ENCODE measurements around the gene NFIA.

NFIA gene

GRCh38 chr1:61280452-61280851 is 198.1 kb downstream of the NFIA start:
- DNase-seq = no peak

DNA sequence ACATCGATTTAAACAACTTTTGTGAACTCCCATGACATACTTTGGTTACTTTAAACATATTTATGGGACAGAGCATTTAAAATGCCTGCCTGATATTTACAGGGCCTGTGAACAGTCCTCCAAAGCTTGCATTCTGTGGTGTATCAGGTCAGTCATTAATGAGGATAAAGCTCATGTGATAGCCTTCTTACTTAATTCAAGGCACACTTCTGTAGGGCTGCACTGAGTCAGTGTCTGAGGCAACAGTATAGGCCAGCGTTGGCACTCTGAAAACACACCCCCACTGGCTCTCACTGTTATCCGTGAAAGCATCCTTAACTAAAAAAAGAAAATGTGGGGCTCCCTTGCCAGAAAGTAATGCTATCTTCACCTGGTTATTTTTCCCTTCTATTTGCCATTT is 200.0 kb downstream of the NFIA start:
- no peak for DNase-seq

- no peak for DNase-seq
These were observed 202.0 kb downstream of the NFIA start for GRCh38 chr1:61284248-61284854.

DNA sequence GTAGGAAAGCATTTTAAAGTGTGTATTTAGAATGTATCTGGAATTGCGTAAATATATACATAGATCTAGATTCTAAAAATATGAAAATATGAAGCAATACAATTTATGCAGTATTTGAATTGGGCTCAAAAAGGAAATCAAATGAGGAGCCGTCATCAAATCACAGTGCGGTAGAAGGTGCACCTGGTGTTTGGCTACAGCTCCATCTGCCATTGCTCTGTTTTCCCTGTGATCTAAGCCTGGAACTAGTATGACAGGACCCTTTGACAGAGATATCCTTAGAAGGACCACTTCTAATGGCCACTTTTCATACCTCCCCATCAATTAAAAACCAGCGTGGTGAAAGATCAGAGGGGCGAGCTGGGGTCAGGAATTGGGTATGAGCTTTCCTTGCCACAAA is 202.6 kb downstream of the NFIA start:
- DNase-seq = no peak

- no peak for DNase-seq
These were observed 203.1 kb downstream of the NFIA start for GRCh38 chr1:61285371-61285885.

- DNase-seq = no peak
These were observed 204.7 kb downstream of the NFIA start for GRCh38 chr1:61287014-61287413.

GRCh38 chr1:61287734-61288133 is 205.4 kb downstream of the NFIA start:
- no peak for DNase-seq

GRCh38 chr1:61289232-61290098 is 207.1 kb downstream of the NFIA start:
- no peak for DNase-seq

DNA sequence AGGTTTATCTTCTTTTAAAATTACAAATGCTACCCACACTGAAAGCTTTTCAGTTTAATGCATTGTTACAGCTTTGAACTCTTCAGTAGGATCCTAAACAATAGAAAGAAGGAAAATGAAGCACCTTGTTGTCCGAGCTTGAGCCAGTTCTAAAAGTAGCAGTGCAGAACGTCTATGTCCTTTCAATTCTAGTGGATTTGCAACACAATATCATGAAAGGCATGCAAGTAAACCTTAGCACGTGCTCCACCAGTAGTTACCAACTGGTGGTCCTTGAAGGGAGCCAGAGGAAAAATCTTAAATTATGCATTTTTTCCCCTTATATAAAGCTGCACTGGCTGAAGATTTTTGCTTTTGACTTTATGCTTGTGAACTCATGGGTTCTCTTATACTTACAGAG is 208.2 kb downstream of the NFIA start:
- DNase-seq = no peak

DNA sequence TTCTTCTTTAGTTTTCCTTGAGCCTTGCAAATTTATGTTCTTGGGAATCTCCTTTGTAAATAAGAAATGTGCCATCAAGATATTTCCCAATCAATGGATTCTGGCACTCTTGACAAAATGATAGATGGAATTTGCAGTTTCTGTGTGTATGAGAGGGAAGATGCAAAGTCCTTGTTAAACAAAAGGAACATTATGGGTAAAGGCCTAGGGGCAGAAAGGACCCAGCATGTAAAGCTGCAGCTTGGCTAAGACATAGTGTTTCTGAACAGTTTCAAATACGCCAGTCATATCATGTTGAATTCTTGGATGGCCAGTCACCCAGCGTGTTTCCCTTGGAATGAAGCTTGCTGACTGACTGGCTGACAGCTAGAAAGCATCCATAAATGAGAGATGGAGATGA is 210.8 kb downstream of the NFIA start:
- DNase-seq = no peak

DNA sequence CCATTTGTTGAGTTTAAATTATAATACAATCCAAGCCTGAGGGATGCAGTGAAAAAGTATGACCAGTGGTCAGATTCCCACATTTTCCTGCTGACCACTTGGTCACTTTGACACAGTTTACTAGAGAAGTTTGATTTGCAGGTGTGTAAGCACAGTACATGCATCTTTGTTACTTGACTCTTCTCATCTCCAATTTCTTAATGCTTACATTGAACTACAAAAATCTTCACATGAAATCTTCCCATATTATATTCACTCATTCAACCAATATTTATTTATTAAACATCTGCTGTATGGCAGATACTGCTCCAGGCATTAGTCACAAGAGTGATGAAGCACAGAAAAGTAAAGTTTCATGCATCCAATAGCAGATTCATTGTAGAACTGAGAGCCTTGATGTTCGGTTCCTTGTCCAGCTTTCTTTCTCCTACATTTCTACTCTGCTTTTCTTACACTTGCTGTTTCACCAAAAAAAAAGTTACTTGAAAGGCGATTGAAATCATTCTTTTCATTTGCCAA is 211.7 kb downstream of the NFIA start:
- no peak for DNase-seq

GRCh38 chr1:61294930-61295329 is 212.6 kb downstream of the NFIA start:
- no peak for DNase-seq

DNA sequence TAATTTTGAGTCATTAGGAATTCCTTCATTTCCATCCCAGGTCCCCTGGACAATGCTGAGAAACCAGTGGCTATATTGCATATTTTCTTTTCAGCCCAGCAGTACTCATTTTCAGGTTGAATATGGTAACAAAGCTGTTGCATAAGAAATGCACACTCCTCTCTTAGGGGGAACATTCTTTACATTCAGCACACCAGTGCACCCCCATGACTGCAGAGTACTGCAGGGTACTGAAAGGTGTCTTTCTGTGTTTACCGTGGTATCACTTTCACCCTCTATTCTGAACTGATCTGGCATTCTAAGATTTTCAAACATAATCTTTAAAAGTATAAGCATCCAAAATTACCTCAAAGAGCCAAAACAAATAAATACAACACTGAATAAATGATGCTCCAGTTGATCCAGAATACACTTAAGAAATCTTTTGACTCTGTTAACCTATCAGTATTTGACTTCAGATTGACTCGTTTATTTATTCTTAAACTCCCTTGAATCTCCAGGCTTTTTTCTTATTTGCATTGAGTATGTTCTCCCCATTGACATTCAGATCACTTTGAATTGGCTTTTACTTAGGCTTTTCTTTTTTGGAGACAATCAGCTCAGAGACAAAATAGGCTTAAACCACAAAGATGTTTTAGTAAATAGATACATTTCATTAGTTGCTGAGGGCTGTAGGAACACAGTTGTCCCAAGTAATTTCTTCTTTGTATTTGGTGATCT is 213.6 kb downstream of the NFIA start:
- no peak for DNase-seq

- no peak for DNase-seq
These were observed 215.5 kb downstream of the NFIA start for GRCh38 chr1:61297887-61298286.

- DNase-seq = no peak
These were observed 217.1 kb downstream of the NFIA start for GRCh38 chr1:61299463-61299862.

DNA sequence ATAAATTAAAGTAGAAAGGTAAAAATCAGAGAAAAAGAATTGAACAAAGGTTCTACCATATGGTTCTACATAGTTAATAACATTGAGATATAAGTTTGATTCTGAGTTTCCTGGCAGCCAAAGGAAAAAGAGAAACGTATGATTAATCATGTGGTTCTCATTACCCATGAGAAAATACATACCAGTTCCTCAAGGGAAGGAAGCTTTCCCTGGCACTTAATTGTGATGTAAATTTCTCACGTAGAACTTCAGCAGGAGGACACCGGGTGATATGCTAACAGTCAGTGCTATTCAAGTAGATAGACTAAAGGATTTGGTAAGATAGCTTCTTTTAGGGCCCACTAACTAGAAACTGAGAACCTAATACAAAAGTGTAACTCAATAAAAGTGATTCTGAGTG is 218.5 kb downstream of the NFIA start:
- DNase-seq = no peak

GRCh38 chr1:61301824-61302657 is 219.7 kb downstream of the NFIA start:
- no peak for DNase-seq

- DNase-seq = no peak
These were observed 225.2 kb downstream of the NFIA start for GRCh38 chr1:61307422-61308142.

- no peak for DNase-seq
These were observed 227.7 kb downstream of the NFIA start for GRCh38 chr1:61310057-61310456.

- DNase-seq = no peak
These were observed 228.2 kb downstream of the NFIA start for GRCh38 chr1:61310538-61310937.

DNA sequence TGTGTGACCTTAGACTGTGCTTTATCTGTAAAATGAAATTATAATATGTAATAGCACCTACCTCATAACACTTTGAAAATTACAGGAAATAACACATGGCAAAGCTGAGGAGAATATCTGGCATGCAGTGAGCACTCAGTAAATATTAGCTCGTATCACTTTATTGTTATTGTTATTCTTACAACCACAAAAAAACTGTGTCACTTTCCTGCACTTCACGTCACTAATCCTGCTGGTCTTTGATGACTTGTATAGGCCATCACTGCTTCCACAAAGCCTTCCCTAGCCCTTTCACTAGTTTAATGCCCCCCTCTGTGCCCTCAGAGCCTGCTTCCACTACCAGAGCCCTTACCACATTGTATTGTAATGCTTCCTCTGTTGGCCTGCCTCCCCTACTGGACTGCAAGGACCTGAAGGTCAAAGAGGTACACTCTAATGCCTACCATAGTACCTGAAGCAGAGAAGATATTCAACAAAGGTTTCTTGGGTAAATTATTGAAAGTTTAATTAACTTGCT is 231.6 kb downstream of the NFIA start:
- no peak for DNase-seq

GRCh38 chr1:61315011-61315410 is 232.7 kb downstream of the NFIA start:
- DNase-seq = no peak
